SK-N-SH treated with all-trans-retinoic acid at 6 μM for 48 hours (cell line): ENCODE data around the gene ADAMTS6.

ENCODE experiments used
- PATZ1 ChIP-seq: fragments of 250-450 bp; sonication (Bioruptor Pico); IDR thresholded peaks from 2 replicates; pipeline ENCODE4 v1.8.0; 2020; ENCODE audit warnings: mild to moderate bottlenecking, moderate library complexity, borderline replicate concordance
- TF ChIP-seq, protein P1 (sequence below): fragments of 250-450 bp; sonication (Bioruptor Pico); IDR thresholded peaks from 2 replicates; pipeline ENCODE4 v1.5.1; 2020; ENCODE audit warnings: low read depth, mild to moderate bottlenecking, moderate library complexity

GRCh38 chr5:65156933-65157332 is 324.8 kb downstream of the ADAMTS6 start:
- TF ChIP-seq PATZ1 (CRISPR knock-in tag): no peak
- TF ChIP-seq, protein P1, sequence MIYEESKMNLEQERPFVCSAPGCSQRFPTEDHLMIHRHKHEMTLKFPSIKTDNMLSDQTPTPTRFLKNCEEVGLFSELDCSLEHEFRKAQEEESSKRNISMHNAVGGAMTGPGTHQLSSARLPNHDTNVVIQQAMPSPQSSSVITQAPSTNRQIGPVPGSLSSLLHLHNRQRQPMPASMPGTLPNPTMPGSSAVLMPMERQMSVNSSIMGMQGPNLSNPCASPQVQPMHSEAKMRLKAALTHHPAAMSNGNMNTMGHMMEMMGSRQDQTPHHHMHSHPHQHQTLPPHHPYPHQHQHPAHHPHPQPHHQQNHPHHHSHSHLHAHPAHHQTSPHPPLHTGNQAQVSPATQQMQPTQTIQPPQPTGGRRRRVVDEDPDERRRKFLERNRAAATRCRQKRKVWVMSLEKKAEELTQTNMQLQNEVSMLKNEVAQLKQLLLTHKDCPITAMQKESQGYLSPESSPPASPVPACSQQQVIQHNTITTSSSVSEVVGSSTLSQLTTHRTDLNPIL (CRISPR knock-in tag): no peak
